Small intestine (tissue), 7 donors: ENCODE results near the gene BSG. TPM values are rescaled to one million over a fixed set of nuclear protein-coding genes. Genes with fewer than 3 reads are reported as not detected.

ENCODE experiments used
- DNase-seq, 2 donors: peaks; one replicate each; pipeline versions ENCODE4 v3.0.0 to v3.0.0-alpha.2; 2013
- FAIRE-seq: peaks from 2 replicates; lab custom pipeline; 2012; peaks lifted over from hg19 to GRCh38; lab: Jason Lieb, UNC
- H3K27ac ChIP-seq, 3 donors: one replicate each; pipeline ENCODE4 v1.5.1; 2013; ENCODE audit warnings: low read length in 2 of 3, mild to moderate bottlenecking in 2 of 3, control low read depth in 1 of 3, inconsistent platforms in 1 of 3, low read depth in 1 of 3, moderate library complexity in 1 of 3
- H3K27me3 ChIP-seq, 3 donors: one replicate each; pipeline ENCODE4 v1.6.1; 2013; ENCODE audit warnings: low read length in 3 of 3, inconsistent platforms in 1 of 3; ENCODE audit not compliant: control insufficient read depth in 3 of 3, insufficient read depth in 3 of 3
- H3K36me3 ChIP-seq, 3 donors: one replicate each; pipeline ENCODE4 v1.6.1; 2013; ENCODE audit warnings: low read length in 3 of 3, inconsistent platforms in 1 of 3, low read depth in 1 of 3, mild to moderate bottlenecking in 1 of 3, moderate library complexity in 1 of 3; ENCODE audit not compliant: control insufficient read depth in 3 of 3, insufficient read depth in 2 of 3
- H3K4me1 ChIP-seq, 3 donors: one replicate each; pipeline ENCODE4 v1.6.1; 2013; ENCODE audit warnings: low read length in 2 of 3, inconsistent platforms in 1 of 3, low read depth in 1 of 3, mild to moderate bottlenecking in 1 of 3, moderate library complexity in 1 of 3; ENCODE audit not compliant: control insufficient read depth in 3 of 3, insufficient read depth in 2 of 3
- H3K4me3 ChIP-seq, 3 donors: one replicate each; pipeline ENCODE4 v1.5.1; 2013; ENCODE audit warnings: low read length in 3 of 3, control low read depth in 1 of 3, inconsistent platforms in 1 of 3, low read depth in 1 of 3, mild to moderate bottlenecking in 1 of 3, moderate library complexity in 1 of 3
- H3K9me3 ChIP-seq, 2 donors: one replicate each; pipeline ENCODE4 v1.6.1; 2013; ENCODE audit warnings: low read depth in 1 of 2, low read length in 1 of 2; ENCODE audit not compliant: control insufficient read depth in 2 of 2, insufficient read depth in 1 of 2
- WGBS, 3 donors: extraction: QIAGEN DNeasy Blood & Tissue Kit; methylation state at CpG; one replicate each; pipeline ENCODE4 v1.1.7; 2013; 5-methylcytosine and 5-hydroxymethylcytosine counted together
- polyA plus RNA-seq, 4 donors: library from polyadenylated mRNA; stranded (reverse) in 3 of 4; unstranded in 1 of 4; fragments of 200-250 nt in 3 of 4; fragments of 120-200 nt in 1 of 4; gene quantifications; one replicate each; pipeline versions ENCODE4 v1.2.1 to v1.2.3, GENCODE V29; 2013
- donor health status: healthy with polysubstance abuse.
- donor health status: control.
- donor health status: control.
- donor health status: Bipolar disorder and iron deficiency.
- donor health status: healthy.

Gene BSG
- polyA plus RNA-seq, 4 donors, result 208 to 454 (median 374) TPM

GRCh38 chr19:572743-573518, 535 bp downstream of the BSG start:
- Histone ChIP-seq H3K27me3 (no peaks in the 10 kb centered on the region), H3K36me3 (peaks cover 0 to 28% (median 4%) of the 10 kb centered on the region in 3 donors), H3K9me3 (no peaks in the 10 kb centered on the region), H3K4me3 (peak overlapping the region; percentile 81 to 99 (median 86)), H3K4me1 (peaks cover 3 to 30% (median 12%) of the 10 kb centered on the region in 3 donors), H3K27ac (peak overlapping the region; percentile 54 to 84 (median 69))
- FAIRE-seq (no peak), DNase-seq (peak; percentile 52 to 71)
- WGBS, 3 donors, result 0 to 1% (median 0%) methylated on average over 44 to 55 of the region's 55 CpGs

DNA sequence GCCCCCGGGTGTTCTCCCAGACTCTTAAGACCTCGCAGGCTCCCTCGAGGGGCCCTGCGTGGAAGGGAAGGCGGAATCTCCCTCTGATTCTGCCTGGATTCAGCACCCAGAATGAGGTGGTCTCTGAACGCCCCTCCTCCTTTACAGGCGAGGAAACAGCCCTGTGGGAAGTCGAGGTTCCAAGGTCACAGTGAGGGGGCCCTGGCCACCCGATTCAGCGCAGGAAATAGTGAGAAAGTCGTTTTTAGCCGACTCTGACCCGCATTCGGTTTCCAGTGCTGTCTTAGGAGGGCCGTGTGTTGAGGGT, 1.1 kb downstream of the BSG start:
- peak overlapping the region; percentile 81 to 99 (median 86) for H3K4me3 ChIP-seq
- peaks cover 3 to 30% (median 12%) of the 10 kb centered on the region in 3 donors for H3K4me1 ChIP-seq
- peaks cover 0 to 33% (median 4%) of the 10 kb centered on the region in 3 donors for H3K36me3 ChIP-seq
- WGBS, 3 donors, result 0 to 2% (median 1%) methylated on average over 13 to 15 of the region's 15 CpGs
- no peaks in the 10 kb centered on the region for H3K27me3 ChIP-seq
- H3K27ac ChIP-seq, result peak overlapping the region in 2 of 3 donors; percentile 69 to 84
- no peaks in the 10 kb centered on the region for H3K9me3 ChIP-seq
- FAIRE-seq, result no peak
- no peak for DNase-seq

- FAIRE-seq, result no peak
- H3K4me1 ChIP-seq, result peaks cover 3 to 30% (median 12%) of the 10 kb centered on the region in 3 donors
Measured at GRCh38 chr19:574658-575526, 2.5 kb downstream of the BSG start.

DNA sequence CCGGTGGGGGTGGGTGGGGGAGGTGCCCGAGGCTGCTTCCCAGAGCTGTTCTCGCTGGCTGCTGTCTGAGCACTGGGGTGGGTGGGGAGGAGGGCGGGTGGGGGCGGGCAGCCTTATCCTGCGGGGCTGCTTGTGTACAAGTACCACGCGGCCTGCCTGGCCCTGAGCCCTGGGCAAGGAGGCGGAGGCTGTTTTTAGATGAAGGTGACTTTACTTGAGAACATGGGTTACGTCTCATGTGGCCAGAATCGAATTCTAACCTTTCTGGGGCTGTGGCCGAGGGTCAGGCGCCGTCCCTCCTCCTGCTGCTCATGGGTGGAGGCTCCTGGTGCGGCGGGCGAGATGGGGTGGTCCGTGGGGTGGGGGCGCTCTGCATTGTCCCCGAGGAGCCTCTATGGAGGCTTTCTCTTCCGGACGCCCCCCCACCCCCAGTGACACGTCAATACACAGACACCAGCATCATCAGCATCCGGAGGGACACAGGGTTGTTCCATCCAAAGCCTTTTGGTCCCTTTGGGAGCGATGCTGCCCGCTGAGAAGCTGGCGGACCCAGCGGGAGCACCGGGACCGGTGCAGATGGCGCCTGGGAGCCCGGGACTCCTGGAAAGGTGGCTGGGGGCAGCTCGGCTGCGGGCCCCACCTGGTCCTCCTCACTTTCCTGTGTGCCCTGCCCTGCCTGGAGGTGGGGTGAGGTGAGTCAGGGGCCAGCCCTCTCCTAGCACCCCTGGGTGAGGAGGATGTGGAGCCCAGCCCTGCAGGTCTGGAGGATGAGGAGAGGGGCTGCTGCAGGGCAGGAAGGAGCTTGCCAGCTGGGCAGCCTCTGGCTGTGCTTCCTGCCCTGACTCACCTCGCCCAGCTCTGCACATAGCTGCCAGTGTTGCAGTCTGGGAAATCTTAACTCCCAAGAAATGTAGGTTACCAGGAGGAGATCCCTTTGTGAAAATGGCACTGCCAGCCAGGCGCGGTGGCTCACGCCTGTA, 3.4 kb downstream of the BSG start:
- H3K4me1 ChIP-seq, result peaks cover 3 to 30% (median 12%) of the 10 kb centered on the region in 3 donors
- DNase-seq (no peak), FAIRE-seq (no peak)
- 46 to 58% (median 58%) methylated on average over 29 to 38 of the region's 38 CpGs for WGBS, 3 donors
- H3K9me3 ChIP-seq, result no peaks in the 10 kb centered on the region
- H3K36me3 ChIP-seq, result peaks cover 2 to 51% (median 4%) of the 10 kb centered on the region in 3 donors
- H3K27ac ChIP-seq, result no peak overlapping the region
- H3K4me3 ChIP-seq, result peak overlapping the region in 2 of 3 donors; percentile 22 to 32
- no peaks in the 10 kb centered on the region for H3K27me3 ChIP-seq

More at GRCh38 chr19:574658-575526, 2.5 kb downstream of the BSG start:
- Histone ChIP-seq H3K9me3 (no peaks in the 10 kb centered on the region), H3K27me3 (no peaks in the 10 kb centered on the region), H3K27ac (peak overlapping the region in 2 of 3 donors; percentile 17 to 58), H3K4me3 (peak overlapping the region in 2 of 3 donors; percentile 22 to 32), H3K36me3 (peaks cover 2 to 43% (median 4%) of the 10 kb centered on the region in 3 donors)
- peak; percentile 42 to 61 for DNase-seq
- WGBS, 3 donors, result 14 to 34% (median 23%) methylated on average over 30 to 32 of the region's 32 CpGs

- DNase-seq (no peak), FAIRE-seq (no peak)
- no peaks in the 10 kb centered on the region for H3K27me3 ChIP-seq
- no peak overlapping the region for H3K27ac ChIP-seq
- H3K4me3 ChIP-seq, result no peak overlapping the region
- peaks cover 9 to 62% (median 11%) of the 10 kb centered on the region in 3 donors for H3K36me3 ChIP-seq
- peaks cover 3 to 27% (median 12%) of the 10 kb centered on the region in 3 donors for H3K4me1 ChIP-seq
- no peaks in the 10 kb centered on the region for H3K9me3 ChIP-seq
- 83 to 87% (median 86%) methylated on average over 28 of the region's 28 CpGs for WGBS, 3 donors
Measured at GRCh38 chr19:576768-577438, 4.5 kb downstream of the BSG start.

DNA sequence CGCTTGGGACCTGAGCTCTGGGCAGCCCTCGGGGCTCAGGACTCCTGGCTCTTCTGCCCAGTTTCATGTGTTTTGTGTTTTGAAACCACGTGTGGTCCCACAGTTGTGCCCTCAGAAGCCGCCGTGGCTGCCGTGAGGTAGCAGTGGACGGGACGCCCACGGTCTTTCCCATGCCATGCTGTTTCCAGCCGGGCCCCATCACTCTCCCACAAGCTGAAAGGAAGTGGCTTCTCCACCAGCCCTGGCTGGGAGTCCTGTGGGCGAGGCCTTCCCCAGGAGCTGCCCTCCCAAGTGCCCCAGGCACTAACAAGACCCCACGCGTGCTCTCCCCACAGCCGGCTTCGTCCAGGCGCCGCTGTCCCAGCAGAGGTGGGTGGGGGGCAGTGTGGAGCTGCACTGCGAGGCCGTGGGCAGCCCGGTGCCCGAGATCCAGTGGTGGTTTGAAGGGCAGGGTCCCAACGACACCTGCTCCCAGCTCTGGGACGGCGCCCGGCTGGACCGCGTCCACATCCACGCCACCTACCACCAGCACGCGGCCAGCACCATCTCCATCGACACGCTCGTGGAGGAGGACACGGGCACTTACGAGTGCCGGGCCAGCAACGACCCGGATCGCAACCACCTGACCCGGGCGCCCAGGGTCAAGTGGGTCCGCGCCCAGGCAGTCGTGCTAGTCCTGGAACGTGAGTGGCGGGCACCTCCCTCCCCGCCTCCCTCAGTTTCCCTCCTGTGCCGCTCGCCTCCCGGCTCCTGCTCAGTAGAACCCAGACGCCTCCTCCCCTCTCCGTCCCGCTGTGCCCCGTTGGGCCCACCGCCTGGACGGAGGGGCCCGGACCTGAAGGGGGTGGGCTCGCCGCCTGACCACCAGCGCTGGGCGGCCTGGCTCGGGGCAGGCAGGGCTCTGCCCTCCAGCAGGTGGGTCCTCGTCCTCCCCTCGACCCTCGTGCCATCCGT, 5.3 kb downstream of the BSG start:
- Histone ChIP-seq H3K9me3 (no peaks in the 10 kb centered on the region), H3K36me3 (peaks cover 12 to 69% (median 13%) of the 10 kb centered on the region in 3 donors), H3K27ac (no peak overlapping the region), H3K27me3 (no peaks in the 10 kb centered on the region), H3K4me3 (no peak overlapping the region), H3K4me1 (peaks cover 3 to 27% (median 12%) of the 10 kb centered on the region in 3 donors)
- WGBS, 3 donors, result 91% methylated on average over 58 to 66 of the region's 66 CpGs
- DNase-seq (no peak), FAIRE-seq (no peak)
